Neural cell (in vitro differentiated cells): ENCODE data around the gene TNIP1. TPM values are rescaled to one million over a fixed set of nuclear protein-coding genes. Genes with fewer than 3 reads are reported as not detected.

Experiments used
- H2AFZ ChIP-seq: fragments of 200-600, 300-800 bp; sonication (generic), shearing (Covaris generic); 2 replicates; pipeline ENCODE4 v1.6.0; 2014; ENCODE audit warnings: low read depth, mild to moderate bottlenecking, antibody characterized with exemption, low read length, moderate library complexity
- H3F3A ChIP-seq: fragments of 200-600 bp; shearing (Covaris generic); 2 replicates; pipeline ENCODE4 v1.6.1; 2016; ENCODE audit warnings: mild to moderate bottlenecking, moderate library complexity, mixed read lengths, antibody characterized with exemption, low read length; ENCODE audit not compliant: insufficient read depth, poor library complexity, severe bottlenecking
- H3K27ac ChIP-seq: fragments of 200-600, 300-800 bp; sonication (generic), shearing (Covaris generic); 2 replicates; pipeline ENCODE4 v1.5.1; 2014; ENCODE audit warnings: mild to moderate bottlenecking, low read length, moderate library complexity
- H3K27me3 ChIP-seq: fragments of 300-800, 200-600 bp; sonication (generic), shearing (Covaris generic); 2 replicates; pipeline ENCODE4 v1.6.0; 2014; ENCODE audit warnings: mild to moderate bottlenecking, low read depth, low read length, moderate library complexity; ENCODE audit not compliant: insufficient read depth
- H3K36me3 ChIP-seq: fragments of 300-800, 200-600 bp; sonication (generic), shearing (Covaris generic); 2 replicates; pipeline ENCODE4 v1.5.1; 2014; ENCODE audit warnings: mild to moderate bottlenecking, antibody characterized with exemption, low read length, moderate library complexity; ENCODE audit not compliant: insufficient read depth
- H3K4me2 ChIP-seq: fragments of 300-800, 200-600 bp; sonication (generic), shearing (Covaris generic); 2 replicates; pipeline ENCODE4 v1.6.0; 2014; ENCODE audit warnings: mild to moderate bottlenecking, low read length
- H3K4me3 ChIP-seq: fragments of 300-800, 200-600 bp; sonication (generic), shearing (Covaris generic); 2 replicates; pipeline ENCODE4 v1.5.1; 2014; ENCODE audit warnings: mild to moderate bottlenecking, low read length, moderate library complexity
- H3K79me2 ChIP-seq: fragments of 200-600 bp; shearing (Covaris generic); replicated peaks from 2 replicates; pipeline ENCODE4 v1.6.0; 2014; ENCODE audit warnings: mild to moderate bottlenecking, low read length, moderate library complexity; ENCODE audit not compliant: insufficient read depth
- H3K9ac ChIP-seq: fragments of 300-800, 200-600 bp; sonication (generic), shearing (Covaris generic); 2 replicates; pipeline ENCODE4 v1.6.1; 2016; ENCODE audit warnings: mild to moderate bottlenecking, low read length, mixed read lengths
- H3K9me2 ChIP-seq: fragments of 200-600 bp; shearing (Covaris generic); 2 replicates; pipeline ENCODE4 v1.6.1; 2016; ENCODE audit warnings: mild to moderate bottlenecking, low read length, mixed read lengths; ENCODE audit not compliant: insufficient read depth
- H3K9me3 ChIP-seq: fragments of 200-600, 300-800 bp; sonication (generic), shearing (Covaris generic); 2 replicates; pipeline ENCODE4 v1.6.1; 2016; ENCODE audit warnings: mild to moderate bottlenecking, mixed run types, low read length, moderate library complexity, mixed read lengths
- H4K20me1 ChIP-seq: fragments of 200-600 bp; shearing (Covaris generic); 2 replicates; pipeline ENCODE4 v1.6.1; 2016; ENCODE audit warnings: mild to moderate bottlenecking, mixed run types; ENCODE audit not compliant: insufficient read depth
- EP300 ChIP-seq: fragments of 450-650 bp; conservative IDR thresholded peaks from 2 replicates; pipeline ENCODE4 v1.6.1; 2014; ENCODE audit warnings: antibody characterized with exemption, mild to moderate bottlenecking, moderate library complexity; ENCODE audit not compliant: poor library complexity, severe bottlenecking
- EZH2 ChIP-seq: fragments of 200-600, 300-800 bp; shearing (Covaris generic), sonication (generic); IDR thresholded peaks from 2 replicates; pipeline ENCODE4 v1.6.1; 2014; ENCODE audit warnings: antibody characterized with exemption, low read length, borderline replicate concordance, mild to moderate bottlenecking; ENCODE audit not compliant: insufficient read depth, poor library complexity, severe bottlenecking
- MXI1 ChIP-seq: fragments of 450-650 bp; conservative IDR thresholded peaks from 2 replicates; pipeline ENCODE4 v1.6.1; 2014; ENCODE audit warnings: antibody characterized with exemption, mild to moderate bottlenecking; ENCODE audit not compliant: poor library complexity, severe bottlenecking
- POLR2AphosphoS5 ChIP-seq: IDR thresholded peaks from 2 replicates; pipeline ENCODE4 v1.6.1; 2012
- RAD21 ChIP-seq: fragments of 450-650 bp; conservative IDR thresholded peaks from 2 replicates; pipeline ENCODE4 v1.6.1; 2014; ENCODE audit warnings: antibody characterized with exemption, mild to moderate bottlenecking, moderate library complexity
- SMC3 ChIP-seq: fragments of 450-650 bp; conservative IDR thresholded peaks from 2 replicates; pipeline ENCODE4 v1.6.1; 2014; ENCODE audit warnings: antibody characterized with exemption, mild to moderate bottlenecking, moderate library complexity; ENCODE audit not compliant: poor library complexity
- TAF1 ChIP-seq: IDR thresholded peaks from 2 replicates; pipeline ENCODE4 v1.6.1; 2012; ENCODE audit warnings: low read depth
- polyA plus RNA-seq: library from polyadenylated mRNA; depleted of rRNA; stranded (reverse); fragments of >200 nt; gene quantifications from 2 replicates; pipeline ENCODE4 v1.2.3, GENCODE V29; 2014
- TF ChIP-seq, protein P1 (sequence below): IDR thresholded peaks from 2 replicates; pipeline ENCODE4 v1.6.1; 2012; ENCODE audit warnings: borderline replicate concordance
- TF ChIP-seq, protein P2 (sequence below): fragments of 450-650 bp; IDR thresholded peaks from 2 replicates; pipeline ENCODE4 v1.5.1; 2014; ENCODE audit warnings: antibody characterized with exemption, mild to moderate bottlenecking, moderate library complexity; ENCODE audit not compliant: poor library complexity, severe bottlenecking

The TNIP1 gene
- polyA plus RNA-seq, 1 donor from 2014 or later: 3.3 TPM

DNA sequence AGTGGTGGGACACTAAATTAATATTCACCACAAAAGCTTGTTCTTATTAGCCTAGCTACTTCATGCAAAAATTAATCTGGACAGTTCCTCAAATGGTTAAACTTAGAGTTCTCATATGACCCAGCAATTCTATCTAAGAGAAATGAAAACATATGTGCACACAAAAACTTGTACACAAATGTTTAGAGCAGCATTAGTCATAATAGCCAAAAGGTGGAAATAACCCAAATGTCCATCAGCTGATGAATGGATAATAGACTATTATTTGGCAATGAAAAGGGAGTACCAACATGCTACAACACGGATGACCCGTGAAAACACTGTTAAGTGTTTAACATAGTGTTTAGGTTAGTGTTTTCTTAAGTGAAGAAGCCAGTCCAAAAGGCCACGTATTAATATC, 32.8 kb upstream of the TNIP1 start:
- no peaks in the 10 kb centered on the region for H4K20me1 ChIP-seq

DNA sequence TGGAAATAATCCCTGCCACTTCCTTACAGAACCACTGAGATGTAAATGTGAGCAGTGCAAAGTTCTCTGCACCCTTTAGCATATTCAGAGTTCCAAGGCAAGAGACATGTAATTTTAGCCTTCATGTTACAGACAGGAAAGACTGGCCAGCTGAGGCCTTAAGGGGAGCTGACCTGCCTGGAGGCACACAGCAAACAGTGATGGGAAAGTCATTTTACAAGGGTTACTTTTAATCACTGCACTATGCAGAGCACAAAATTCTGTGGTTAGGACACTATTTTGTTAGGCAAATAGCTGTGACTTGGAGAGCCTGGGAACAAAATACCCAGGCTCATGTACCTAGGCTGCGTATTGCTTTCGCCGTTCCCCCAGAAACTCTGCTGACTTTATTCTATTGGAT, 30.2 kb upstream of the TNIP1 start:
- no peak overlapping the region for H2AFZ ChIP-seq
- H3K27ac ChIP-seq: no peak overlapping the region
- no peaks in the 10 kb centered on the region for H3K27me3 ChIP-seq
- TF ChIP-seq SMC3 (no peak), EP300 (no peak), EZH2 (no peak), RAD21 (no peak), MXI1 (no peak), TAF1 (no peak), POLR2AphosphoS5 (no peak)
- TF ChIP-seq, protein P1, sequence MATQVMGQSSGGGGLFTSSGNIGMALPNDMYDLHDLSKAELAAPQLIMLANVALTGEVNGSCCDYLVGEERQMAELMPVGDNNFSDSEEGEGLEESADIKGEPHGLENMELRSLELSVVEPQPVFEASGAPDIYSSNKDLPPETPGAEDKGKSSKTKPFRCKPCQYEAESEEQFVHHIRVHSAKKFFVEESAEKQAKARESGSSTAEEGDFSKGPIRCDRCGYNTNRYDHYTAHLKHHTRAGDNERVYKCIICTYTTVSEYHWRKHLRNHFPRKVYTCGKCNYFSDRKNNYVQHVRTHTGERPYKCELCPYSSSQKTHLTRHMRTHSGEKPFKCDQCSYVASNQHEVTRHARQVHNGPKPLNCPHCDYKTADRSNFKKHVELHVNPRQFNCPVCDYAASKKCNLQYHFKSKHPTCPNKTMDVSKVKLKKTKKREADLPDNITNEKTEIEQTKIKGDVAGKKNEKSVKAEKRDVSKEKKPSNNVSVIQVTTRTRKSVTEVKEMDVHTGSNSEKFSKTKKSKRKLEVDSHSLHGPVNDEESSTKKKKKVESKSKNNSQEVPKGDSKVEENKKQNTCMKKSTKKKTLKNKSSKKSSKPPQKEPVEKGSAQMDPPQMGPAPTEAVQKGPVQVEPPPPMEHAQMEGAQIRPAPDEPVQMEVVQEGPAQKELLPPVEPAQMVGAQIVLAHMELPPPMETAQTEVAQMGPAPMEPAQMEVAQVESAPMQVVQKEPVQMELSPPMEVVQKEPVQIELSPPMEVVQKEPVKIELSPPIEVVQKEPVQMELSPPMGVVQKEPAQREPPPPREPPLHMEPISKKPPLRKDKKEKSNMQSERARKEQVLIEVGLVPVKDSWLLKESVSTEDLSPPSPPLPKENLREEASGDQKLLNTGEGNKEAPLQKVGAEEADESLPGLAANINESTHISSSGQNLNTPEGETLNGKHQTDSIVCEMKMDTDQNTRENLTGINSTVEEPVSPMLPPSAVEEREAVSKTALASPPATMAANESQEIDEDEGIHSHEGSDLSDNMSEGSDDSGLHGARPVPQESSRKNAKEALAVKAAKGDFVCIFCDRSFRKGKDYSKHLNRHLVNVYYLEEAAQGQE: no peak
- TF ChIP-seq, protein P2, sequence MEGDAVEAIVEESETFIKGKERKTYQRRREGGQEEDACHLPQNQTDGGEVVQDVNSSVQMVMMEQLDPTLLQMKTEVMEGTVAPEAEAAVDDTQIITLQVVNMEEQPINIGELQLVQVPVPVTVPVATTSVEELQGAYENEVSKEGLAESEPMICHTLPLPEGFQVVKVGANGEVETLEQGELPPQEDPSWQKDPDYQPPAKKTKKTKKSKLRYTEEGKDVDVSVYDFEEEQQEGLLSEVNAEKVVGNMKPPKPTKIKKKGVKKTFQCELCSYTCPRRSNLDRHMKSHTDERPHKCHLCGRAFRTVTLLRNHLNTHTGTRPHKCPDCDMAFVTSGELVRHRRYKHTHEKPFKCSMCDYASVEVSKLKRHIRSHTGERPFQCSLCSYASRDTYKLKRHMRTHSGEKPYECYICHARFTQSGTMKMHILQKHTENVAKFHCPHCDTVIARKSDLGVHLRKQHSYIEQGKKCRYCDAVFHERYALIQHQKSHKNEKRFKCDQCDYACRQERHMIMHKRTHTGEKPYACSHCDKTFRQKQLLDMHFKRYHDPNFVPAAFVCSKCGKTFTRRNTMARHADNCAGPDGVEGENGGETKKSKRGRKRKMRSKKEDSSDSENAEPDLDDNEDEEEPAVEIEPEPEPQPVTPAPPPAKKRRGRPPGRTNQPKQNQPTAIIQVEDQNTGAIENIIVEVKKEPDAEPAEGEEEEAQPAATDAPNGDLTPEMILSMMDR: no peak
- H3K9ac ChIP-seq: no peak overlapping the region
- H3K9me2 ChIP-seq: no peaks in the 10 kb centered on the region
- no peaks in the 10 kb centered on the region for H3K79me2 ChIP-seq
- no peaks in the 10 kb centered on the region for H3F3A ChIP-seq
- peaks cover 4% of the 10 kb centered on the region for H3K36me3 ChIP-seq
- no peaks in the 10 kb centered on the region for H4K20me1 ChIP-seq
- H3K4me3 ChIP-seq: no peak overlapping the region
- no peak overlapping the region for H3K4me2 ChIP-seq
- H3K9me3 ChIP-seq: no peaks in the 10 kb centered on the region

More for the DNA sequence above, 32.8 kb upstream of the TNIP1 start:
- no peak for TF ChIP-seq TAF1
- no peak for TF ChIP-seq RAD21
- no peak for TF ChIP-seq MXI1
- TF ChIP-seq, protein P1: no peak
- no peak for TF ChIP-seq EP300
- no peak for TF ChIP-seq SMC3
- TF ChIP-seq EZH2: no peak
- TF ChIP-seq POLR2AphosphoS5: no peak
- TF ChIP-seq, protein P2: no peak
- Histone ChIP-seq H3K27me3 (no peaks in the 10 kb centered on the region), H3K79me2 (no peaks in the 10 kb centered on the region), H2AFZ (no peak overlapping the region), H3K27ac (no peak overlapping the region), H3K4me2 (no peak overlapping the region), H3K4me3 (no peak overlapping the region), H3K9me3 (no peaks in the 10 kb centered on the region), H3F3A (no peaks in the 10 kb centered on the region), H3K36me3 (peaks cover 4% of the 10 kb centered on the region), H3K9me2 (no peaks in the 10 kb centered on the region), H3K9ac (no peak overlapping the region)
